ENCODE data around the gene CDCA4.

CDCA4 gene

DNA sequence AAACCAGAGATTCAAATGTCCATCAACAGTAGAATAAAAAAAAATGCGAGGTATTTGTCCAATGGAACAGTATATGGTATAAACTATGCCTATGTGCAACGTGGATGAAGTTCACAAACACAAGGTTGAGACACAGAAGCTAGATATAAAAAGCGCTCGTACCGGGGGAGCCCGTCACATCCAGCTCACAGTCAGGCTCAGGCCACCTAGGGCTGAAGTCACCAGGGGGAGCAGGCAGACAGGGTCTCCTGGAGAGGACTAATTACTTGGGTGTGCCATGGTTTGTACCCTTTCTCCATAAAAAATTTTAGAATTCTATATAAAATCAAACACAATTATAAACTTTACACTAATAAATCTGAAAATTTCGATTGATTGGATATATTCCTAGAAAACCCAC is 56.3 kb downstream of the CDCA4 start:
- no peak overlapping the region for H3K4me3 ChIP-seq (ENCODE audit: low read depth, low read length)
- DNase-seq (ENCODE audit: low read depth), result no peak
- TF ChIP-seq, protein P1, sequence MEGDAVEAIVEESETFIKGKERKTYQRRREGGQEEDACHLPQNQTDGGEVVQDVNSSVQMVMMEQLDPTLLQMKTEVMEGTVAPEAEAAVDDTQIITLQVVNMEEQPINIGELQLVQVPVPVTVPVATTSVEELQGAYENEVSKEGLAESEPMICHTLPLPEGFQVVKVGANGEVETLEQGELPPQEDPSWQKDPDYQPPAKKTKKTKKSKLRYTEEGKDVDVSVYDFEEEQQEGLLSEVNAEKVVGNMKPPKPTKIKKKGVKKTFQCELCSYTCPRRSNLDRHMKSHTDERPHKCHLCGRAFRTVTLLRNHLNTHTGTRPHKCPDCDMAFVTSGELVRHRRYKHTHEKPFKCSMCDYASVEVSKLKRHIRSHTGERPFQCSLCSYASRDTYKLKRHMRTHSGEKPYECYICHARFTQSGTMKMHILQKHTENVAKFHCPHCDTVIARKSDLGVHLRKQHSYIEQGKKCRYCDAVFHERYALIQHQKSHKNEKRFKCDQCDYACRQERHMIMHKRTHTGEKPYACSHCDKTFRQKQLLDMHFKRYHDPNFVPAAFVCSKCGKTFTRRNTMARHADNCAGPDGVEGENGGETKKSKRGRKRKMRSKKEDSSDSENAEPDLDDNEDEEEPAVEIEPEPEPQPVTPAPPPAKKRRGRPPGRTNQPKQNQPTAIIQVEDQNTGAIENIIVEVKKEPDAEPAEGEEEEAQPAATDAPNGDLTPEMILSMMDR (IDR thresholded peaks at IDR 0.05; ENCODE audit: low read depth, low read length, missing control alignments), result no peak
